Activated gamma-delta T cell treated with anti-CD3 and anti-CD28 coated beads, Interleukin-2, amount 50 U/mL, for 16 hours (primary cell): ENCODE results near the gene SH2D4B.
A peak's percentile ranks its signal among the peaks of the same experiment; 100 is the strongest.

Source experiments
- DNase-seq: peaks from one replicate; pipeline ENCODE4 v3.0.0-alpha.2; 2020; ENCODE audit warnings: low read depth

SH2D4B gene

DNA sequence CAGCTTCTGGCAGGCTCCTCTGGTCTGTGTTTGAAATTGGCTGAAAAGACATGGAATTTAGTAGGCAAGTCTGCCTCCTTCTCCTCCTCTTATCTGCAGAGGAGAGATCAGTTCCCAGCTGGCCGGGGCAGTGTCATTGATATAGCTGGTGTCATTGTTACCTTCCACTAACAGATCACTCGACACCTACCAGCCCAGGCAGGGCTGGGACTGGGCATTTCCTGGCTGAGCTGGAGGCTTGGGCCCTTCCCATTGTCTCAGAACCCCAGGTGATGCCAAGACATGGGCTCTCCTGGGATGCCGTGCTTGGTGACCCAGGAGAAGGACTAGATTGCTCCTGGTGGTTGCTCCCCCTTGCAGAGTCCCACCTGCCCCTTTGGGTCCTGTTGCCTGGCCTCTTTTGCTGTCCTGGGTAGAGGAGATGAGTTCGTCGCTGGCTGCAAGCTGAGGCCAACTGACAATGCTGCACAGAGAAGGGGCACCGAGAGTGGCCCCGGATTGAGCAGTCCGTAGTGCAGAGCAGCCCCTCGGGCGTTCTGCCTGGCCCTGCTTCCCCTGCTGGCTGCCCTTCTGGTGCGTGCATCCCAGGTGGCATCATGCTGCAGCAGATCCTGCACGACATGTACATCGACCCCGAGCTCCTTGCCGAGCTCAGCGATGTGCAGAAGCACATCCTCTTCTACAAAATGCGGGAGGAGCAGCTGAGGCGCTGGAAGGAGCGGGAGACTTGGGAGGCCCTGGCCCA is at the start of gene SH2D4B:
Gene SH2D4B, plus strand, starts transcription at position 167 of the 745 bp plus-strand sequence. Its CDS starts 430 bp downstream, at position 597.
- DNase-seq, result no peak

- no peak for DNase-seq
Measured at GRCh38 chr10:80488539-80489066, 49.1 kb upstream of the SH2D4B start.

DNA sequence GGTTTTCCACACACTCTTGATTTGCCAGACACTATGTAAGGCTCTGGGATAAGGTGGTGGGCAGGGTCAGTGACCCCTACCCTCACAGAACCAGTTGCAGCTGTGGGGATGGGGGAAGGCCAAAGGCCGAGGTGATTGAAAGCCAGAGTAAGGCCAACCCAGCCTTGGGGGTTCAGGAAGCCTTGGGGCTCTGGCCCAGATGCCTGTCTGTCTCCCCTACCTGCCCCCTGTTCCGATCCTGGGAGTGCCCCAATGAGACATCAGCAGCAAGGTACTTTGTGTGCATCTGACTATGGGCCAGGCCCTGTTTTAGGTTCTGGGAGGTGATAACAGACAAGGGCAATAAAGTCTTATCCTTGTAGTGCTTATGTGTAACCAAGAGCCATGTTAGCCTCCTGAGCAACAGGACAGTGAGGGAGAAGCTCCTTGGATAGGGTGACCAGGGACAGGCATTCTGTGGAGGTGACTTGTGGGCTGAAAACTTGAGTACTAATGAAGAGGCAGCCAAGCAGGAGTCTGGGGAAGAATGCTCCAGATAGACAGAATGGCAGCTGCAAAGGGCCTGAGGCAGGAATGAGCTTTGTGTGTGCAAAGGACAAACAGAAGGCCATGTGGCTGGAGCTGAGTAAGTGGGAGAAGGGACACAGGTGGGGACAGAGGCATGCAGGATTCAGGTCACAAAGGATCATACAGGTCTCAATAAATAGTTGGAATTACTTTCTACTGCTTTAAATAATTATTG is 48.2 kb upstream of the SH2D4B start:
- no peak for DNase-seq

DNA sequence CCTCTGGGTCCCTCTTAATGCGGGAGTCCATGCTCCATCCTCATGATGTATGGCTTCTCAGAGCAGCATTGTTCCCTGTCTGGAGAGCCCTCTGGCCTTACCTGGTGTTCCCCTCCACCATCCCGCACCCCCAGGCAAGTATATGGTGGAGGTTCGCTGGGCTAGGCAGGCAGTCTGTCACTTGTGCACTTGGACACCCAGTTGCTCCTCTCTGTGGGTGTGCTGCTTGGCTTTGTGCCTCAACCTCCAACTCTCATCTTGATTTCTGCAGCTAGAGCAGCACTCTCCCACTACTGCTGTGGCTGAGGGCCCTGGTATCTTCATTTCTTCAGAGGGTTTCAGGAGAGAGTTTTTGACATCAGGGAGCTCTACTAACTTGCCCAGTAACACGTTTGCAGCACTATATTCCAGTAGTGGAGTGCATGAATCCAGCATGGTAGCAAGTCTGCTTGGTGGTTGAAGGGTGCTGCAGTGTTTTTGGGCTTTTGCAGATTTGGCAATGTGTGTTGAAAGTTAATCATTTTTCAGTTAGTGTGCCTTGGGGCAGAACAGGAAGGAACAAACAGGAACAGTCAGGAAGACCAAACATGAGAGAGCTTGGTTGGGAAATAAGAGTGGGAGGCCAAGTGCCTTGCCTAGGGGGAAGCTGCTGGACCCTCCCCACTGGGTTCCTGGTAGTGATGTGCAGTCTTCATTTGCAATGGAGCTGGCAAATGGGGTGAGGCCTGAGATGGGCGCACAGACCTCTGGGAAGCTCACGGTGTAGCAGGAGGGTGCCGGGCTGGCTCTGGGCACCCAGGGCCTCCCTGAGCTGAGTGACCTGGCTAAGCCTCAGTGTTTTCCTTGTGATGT is 46.2 kb upstream of the SH2D4B start:
- no peak for DNase-seq

DNA sequence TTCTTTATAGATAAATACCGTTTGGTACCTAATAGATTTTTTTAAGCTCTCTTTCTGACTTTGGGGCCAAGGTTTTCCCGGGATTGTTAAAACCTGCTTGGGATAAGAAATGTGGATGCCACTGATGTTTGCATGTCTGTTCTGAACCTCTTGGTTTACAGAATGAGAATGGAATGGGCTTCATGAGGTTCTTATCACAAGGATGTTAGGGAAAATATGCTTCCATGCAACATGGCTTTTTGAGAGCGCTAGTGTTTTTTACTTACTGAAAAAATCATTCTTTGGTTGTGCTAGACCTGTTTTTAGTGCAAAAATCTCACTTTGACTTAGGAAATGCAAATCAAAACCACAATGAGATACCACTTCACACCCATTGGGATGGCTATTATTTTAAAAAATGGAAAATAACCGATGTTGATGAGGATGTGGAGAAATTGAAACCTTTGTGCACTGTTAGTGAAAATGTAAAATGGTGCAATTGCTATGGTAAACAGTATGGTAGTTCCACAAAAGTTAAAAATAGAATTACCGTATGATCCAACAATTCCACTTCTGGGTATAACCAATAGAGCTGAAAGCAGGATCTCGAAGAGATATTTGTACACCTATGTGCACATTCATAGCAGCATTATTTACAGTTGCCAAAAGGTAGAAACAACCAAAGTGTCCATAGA is 44.7 kb upstream of the SH2D4B start:
- no peak for DNase-seq

GRCh38 chr10:80493522-80494051 is 44.1 kb upstream of the SH2D4B start:
- no peak for DNase-seq

- no peak for DNase-seq
Measured at GRCh38 chr10:80496555-80497172, 41.0 kb upstream of the SH2D4B start.

GRCh38 chr10:80497187-80498077 is 40.3 kb upstream of the SH2D4B start:
- no peak for DNase-seq

GRCh38 chr10:80498078-80498832 is 39.4 kb upstream of the SH2D4B start:
- DNase-seq, result no peak

- peak; percentile 47 for DNase-seq
Measured at GRCh38 chr10:80498833-80499741, 38.6 kb upstream of the SH2D4B start.

GRCh38 chr10:80500572-80501380 is 36.9 kb upstream of the SH2D4B start:
- no peak for DNase-seq

GRCh38 chr10:80501381-80501912 is 36.3 kb upstream of the SH2D4B start:
- no peak for DNase-seq

DNA sequence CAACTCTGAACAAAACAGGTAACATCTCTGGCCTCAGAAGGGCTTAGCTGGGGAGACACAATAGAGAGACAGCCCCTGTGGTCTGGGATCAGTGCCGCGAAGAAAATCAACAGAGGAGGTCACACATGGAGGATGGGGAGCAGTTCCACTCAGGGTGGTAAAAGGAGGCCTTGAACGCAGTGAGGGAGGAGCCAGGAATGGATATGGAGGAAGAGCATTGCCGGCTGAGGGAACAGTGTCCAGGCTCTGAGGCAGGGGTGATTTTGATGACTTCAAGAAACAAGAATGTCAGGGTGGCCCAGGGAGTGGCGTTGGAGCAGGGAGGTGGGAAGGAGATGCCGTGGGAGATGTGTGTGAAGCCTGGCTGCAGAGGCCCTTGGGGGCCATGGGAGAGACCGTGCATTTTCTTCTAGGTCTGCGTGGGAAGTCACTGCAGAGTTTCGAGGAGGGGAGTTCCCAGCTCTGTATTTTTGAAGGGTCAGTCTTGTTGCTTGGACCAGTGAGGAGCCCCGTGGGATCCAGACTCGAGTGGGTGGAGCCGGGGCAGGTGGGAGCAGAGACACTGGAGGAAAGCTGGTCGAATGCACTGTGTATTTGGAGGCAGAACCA is 35.7 kb upstream of the SH2D4B start:
- no peak for DNase-seq

- DNase-seq, result no peak
Measured at GRCh38 chr10:80502621-80503583, 34.8 kb upstream of the SH2D4B start.

GRCh38 chr10:80503584-80504157 is 34.0 kb upstream of the SH2D4B start:
- DNase-seq, result no peak
